Stimulated activated effector memory CD8-positive, alpha-beta T cell treated with anti-CD3 and anti-CD28 coated beads, Interleukin-12 subunit alpha, Interleukin-12 subunit beta, amount 100 ng/mL, for 72 hours (primary cell): ENCODE measurements around the gene DENND10.
"Not testable (repeated sequence)": the region's sequence is repeated elsewhere in the genome, so short reads cannot be mapped to it uniquely, and the experiment has no call there.

Source experiments
- ATAC-seq: fragments of 150-1000 bp; cut with Tn5 transposase; 2 replicates; pipeline ENCODE4 v1.10.0; 2021
- DNase-seq, 2 donors: peaks; one replicate each; pipeline ENCODE4 v3.0.0; 2021 to 2022; ENCODE audit warnings: low spot score in 2 of 2
- H3K27ac Mint-ChIP-seq: one replicate; pipeline ENCODE4 v1.8.0; 2022; ENCODE audit warnings: mild to moderate bottlenecking, mixed read lengths
- H3K36me3 Mint-ChIP-seq: one replicate; pipeline ENCODE4 v1.8.0; 2022; ENCODE audit warnings: mild to moderate bottlenecking, mixed read lengths
- H3K4me1 Mint-ChIP-seq: one replicate; pipeline ENCODE4 v1.8.0; 2022; ENCODE audit warnings: mixed read lengths
- H3K4me3 Mint-ChIP-seq: one replicate; pipeline ENCODE4 v1.8.0; 2022; ENCODE audit warnings: mild to moderate bottlenecking, mixed read lengths
- H3K9me3 Mint-ChIP-seq: one replicate; pipeline ENCODE4 v1.8.0; 2022; ENCODE audit warnings: mixed read lengths

DENND10 gene

DNA sequence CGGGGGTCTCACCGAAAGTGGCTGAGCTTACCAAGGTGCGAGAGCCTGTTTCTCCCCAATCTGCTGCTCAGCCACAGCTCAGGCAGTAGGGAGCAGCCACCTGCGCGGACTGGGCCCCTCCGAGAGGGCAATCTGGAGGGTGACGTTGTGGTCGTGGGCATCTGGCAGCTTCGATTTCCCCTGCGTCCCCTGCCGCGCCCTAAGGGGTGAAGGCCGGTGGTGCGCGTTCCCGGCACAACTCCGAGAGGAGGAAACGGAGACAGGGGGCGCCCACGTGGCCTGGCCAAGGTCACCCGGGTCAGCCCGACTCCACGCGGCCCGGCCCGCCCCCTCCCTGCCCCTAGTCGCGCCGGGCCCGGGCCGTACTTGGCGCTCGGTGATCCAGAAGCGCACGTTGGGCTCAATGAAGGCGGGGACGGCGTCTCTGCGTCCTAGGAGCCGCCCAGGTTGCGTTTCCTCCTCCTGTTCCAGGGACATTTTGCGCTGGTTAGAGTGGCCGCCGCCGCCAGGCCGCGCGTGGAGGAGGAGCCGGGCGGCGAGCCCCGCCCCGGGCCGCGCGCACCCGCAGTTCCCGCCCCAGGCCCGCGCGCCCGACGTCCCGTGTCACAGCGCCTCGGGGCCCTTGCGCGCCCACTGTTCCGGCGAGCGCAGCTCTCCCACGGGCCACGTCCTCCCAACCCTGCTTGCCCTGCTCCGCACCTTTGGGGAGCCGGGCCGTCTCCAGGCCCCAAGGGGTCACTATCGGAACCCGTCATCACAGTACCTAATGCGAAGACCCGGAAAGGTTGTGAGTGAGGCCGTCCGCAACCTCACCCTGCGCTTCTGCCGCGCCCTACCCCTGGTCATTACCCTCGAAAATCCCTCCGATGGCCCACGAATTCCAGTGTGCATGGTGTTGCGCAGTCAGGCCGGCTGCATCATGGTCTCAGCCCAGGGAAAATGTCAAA is 61.5 kb downstream of the DENND10 start, which contains the start of gene SFXN4:
Gene SFXN4, minus strand, starts transcription at position 544 of the 947 bp plus-strand sequence. Its CDS starts 67 bp downstream, at position 477.
- peak; percentile 74 to 89 for DNase-seq
- Mint-ChIP-seq H3K36me3 (peaks cover 86% of the 10 kb centered on the region), H3K9me3 (no peaks in the 10 kb centered on the region), H3K27ac (peak within 1 kb of the TSS; percentile 90), H3K4me1 (peaks cover 44% of the 10 kb centered on the region), H3K4me3 (peak within 1 kb of the TSS; percentile 85)
- ATAC-seq: peak; percentile 94

DNA sequence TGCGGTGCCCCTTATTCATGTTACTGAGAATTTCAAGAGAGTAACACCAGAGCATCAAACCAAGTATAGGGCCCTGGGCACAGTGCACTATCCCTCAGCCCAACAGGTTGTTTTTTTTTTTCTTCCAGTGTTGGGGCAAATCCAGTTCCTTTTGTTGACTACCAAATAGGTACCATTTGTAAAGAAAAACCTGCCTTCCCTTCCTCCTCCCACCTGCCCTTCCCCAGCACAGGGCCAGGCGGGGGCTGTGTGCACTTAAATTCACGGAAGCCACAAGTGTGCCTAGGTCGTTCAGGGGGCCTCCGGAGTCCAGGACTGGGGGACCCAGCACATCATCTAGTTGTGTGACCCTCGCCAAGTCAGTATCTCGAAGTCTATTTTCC is 62.2 kb downstream of the DENND10 start:
- no peak for DNase-seq
- peak; percentile 22 for ATAC-seq
- H3K9me3 Mint-ChIP-seq: no peaks in the 10 kb centered on the region
- H3K36me3 Mint-ChIP-seq: peaks cover 86% of the 10 kb centered on the region
- H3K4me3 Mint-ChIP-seq: peak overlapping the region; percentile 85
- H3K27ac Mint-ChIP-seq: peak overlapping the region; percentile 90
- H3K4me1 Mint-ChIP-seq: peaks cover 44% of the 10 kb centered on the region

DNA sequence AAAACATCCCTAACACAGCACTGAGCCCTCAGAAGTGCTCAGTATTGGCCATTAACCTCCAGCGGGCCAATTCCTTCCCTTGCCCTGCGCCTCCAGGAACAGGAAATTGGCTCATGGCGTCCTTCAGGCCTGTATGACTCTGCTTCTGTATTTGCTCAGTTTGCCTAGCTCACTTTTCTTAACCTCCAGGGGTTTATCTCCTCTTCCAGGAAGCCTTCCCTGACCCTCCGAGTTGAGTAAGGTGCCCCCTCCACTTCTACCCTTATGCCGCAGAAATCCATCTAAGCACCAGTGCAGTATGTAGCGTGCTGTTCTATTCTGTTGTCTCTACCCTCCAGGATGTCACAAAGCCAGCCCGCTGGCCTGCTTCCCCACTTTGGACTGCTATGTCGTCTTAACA is 62.7 kb downstream of the DENND10 start:
- peaks cover 86% of the 10 kb centered on the region for H3K36me3 Mint-ChIP-seq
- H3K4me3 Mint-ChIP-seq: peak overlapping the region; percentile 85
- no peaks in the 10 kb centered on the region for H3K9me3 Mint-ChIP-seq
- peaks cover 43% of the 10 kb centered on the region for H3K4me1 Mint-ChIP-seq
- H3K27ac Mint-ChIP-seq: peak overlapping the region; percentile 90
- DNase-seq: no peak
- no peak for ATAC-seq

DNA sequence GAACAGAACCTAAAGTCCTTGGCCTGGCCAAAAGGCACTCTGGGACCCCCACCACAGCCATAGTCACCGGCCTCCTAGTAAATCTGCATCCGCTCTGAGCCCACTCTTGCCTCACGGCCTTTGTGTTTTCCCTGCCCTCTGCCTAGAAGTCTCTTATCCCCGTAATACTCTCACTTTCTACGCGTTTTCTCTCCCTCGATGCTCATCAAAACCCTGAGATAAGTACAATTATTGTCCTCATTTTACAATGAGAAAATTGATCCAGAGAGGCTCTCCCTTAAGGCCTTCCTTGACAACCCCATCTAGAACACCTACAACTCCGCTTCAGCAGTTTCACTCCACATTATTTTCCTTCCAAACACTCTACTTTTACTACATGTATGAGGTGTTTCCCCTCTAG is 63.1 kb downstream of the DENND10 start:
- Mint-ChIP-seq H3K36me3 (peaks cover 86% of the 10 kb centered on the region), H3K27ac (peak overlapping the region; percentile 90), H3K9me3 (no peaks in the 10 kb centered on the region), H3K4me3 (peak overlapping the region; percentile 85), H3K4me1 (peaks cover 38% of the 10 kb centered on the region)
- ATAC-seq (no peak), DNase-seq (no peak)

DNA sequence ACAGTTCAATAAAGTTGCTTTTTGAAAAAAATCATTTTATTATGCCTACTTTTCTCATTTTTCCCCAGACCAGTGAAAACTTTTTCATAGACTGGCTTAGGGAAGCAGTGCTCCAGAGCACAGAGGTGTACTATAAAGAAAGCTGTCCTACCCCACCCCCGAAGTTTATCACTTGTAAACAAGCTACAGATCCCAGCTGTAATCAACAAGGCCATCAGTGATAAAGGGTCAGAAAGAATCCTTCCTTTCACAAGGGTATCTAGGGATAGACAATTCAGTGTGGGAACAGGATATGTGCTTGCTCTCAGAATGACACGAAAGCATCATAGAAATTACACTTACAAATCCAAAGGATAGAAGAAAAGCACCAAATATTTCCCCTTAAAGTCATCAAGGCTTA is 70.2 kb downstream of the DENND10 start:
- no peaks in the 10 kb centered on the region for H3K9me3 Mint-ChIP-seq
- peaks cover 33% of the 10 kb centered on the region for H3K4me1 Mint-ChIP-seq
- H3K36me3 Mint-ChIP-seq: peaks cover 95% of the 10 kb centered on the region
- H3K4me3 Mint-ChIP-seq: no peak overlapping the region
- ATAC-seq (no peak), DNase-seq (no peak)
- H3K27ac Mint-ChIP-seq: no peak overlapping the region

DNA sequence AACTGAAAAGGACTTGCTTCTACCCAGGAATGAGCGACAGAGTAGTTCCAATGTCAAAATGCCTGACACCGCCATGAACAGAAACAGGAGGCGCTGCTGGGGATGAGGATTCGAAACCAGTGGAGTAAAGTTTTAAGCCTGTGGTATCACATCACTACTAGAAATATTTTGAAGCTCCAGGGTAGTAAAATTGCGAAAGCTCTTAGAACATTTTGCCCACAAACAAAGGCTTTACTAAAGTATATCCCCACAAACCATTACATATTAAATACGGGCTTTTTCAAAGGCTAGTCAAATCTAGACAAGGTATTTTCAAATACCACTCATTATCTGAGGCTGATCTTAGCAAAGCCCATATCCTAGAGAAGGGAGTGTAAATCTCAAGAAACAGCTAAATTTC is 72.3 kb downstream of the DENND10 start:
- H3K9me3 Mint-ChIP-seq: no peaks in the 10 kb centered on the region
- H3K27ac Mint-ChIP-seq: peak overlapping the region; percentile 100
- DNase-seq (peak in 1 of 2 donors; percentile 65), ATAC-seq (peak; percentile 64)
- peaks cover 74% of the 10 kb centered on the region for H3K36me3 Mint-ChIP-seq
- H3K4me3 Mint-ChIP-seq: peak overlapping the region; percentile 99
- H3K4me1 Mint-ChIP-seq: peaks cover 33% of the 10 kb centered on the region

DNA sequence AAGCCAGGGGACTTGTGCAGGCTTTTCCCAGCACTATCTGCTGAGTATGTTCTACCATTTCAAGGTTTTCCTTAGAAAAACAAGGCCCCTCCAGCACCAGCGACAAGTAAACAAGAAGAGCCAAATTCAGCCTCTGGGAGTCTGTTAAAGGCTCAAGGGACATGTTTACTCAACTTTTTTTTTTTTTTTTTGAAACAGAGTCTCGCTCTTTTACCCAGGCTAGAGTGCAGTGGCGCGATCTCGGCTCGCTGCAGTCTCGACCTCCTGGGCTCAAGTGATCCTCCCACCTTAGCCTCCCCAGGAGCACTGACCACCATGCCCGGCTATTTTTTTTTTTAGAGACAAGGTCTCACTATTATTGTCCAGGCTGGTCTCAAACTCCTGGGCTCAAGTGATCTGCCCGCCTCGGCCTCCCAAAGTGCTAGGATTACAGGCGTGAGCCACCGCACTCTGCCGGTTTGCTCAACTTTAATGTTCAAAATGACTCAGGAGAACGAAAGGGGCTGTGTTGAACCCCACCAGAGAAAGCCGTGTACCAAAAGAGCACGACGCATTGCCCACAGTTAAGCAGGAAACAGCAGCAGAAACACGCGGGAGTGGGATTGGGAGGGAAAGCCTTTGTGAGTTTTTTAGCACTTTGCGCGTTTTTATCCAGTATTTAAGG is 73.9 kb downstream of the DENND10 start:
- H3K4me3 Mint-ChIP-seq: peak overlapping the region; percentile 99
- peaks cover 58% of the 10 kb centered on the region for H3K36me3 Mint-ChIP-seq
- H3K9me3 Mint-ChIP-seq: no peaks in the 10 kb centered on the region
- DNase-seq (no peak), ATAC-seq (peak; percentile 82)
- H3K4me1 Mint-ChIP-seq: peaks cover 33% of the 10 kb centered on the region
- H3K27ac Mint-ChIP-seq: peak overlapping the region; percentile 100

DNA sequence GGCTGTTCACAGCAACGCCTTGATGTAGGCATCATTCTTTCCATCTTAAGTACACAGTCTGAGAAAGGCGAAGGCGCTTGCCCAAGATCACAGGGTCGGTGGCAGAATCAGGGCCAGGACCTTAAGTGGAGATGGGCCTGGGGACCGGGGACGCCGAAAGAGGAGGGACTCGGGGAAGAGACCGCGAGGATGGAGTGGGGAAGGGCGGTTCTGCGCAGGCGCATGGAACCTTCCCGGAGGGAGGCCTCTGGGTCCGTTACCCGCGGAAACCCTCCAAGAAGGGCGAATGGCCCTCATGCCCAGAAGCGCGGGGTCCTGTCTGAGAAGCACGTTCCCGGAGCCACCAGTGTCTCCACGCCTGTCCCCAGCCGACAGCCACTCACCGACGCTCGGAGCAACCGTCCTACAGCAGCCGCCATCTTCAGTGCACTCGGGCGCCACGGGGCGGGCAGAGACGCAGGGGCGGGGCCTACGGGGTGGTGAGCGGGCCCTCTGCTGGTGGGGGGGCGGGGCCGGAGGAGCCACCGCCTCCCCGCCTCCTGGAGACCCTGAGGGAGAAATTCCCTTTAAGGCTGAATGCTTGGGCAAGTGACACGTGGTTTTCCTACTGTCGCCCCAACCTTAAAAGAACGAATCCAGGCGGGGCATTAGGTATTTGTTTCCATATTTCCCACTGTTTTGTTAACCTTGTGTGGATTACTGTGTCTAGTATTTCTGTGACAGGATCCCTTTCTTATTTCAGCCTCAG is 74.6 kb downstream of the DENND10 start, which contains the start of gene PRDX3:
Gene PRDX3, minus strand, starts transcription at position 441 of the 748 bp plus-strand sequence. Its CDS starts 22 bp downstream, at position 419.
- Mint-ChIP-seq H3K4me3 (peak within 1 kb of the TSS; percentile 99), H3K4me1 (peaks cover 34% of the 10 kb centered on the region), H3K9me3 (no peaks in the 10 kb centered on the region), H3K27ac (peak within 1 kb of the TSS; percentile 100), H3K36me3 (peaks cover 51% of the 10 kb centered on the region)
- peak; percentile 87 to 96 for DNase-seq
- peak; percentile 93 for ATAC-seq

DNA sequence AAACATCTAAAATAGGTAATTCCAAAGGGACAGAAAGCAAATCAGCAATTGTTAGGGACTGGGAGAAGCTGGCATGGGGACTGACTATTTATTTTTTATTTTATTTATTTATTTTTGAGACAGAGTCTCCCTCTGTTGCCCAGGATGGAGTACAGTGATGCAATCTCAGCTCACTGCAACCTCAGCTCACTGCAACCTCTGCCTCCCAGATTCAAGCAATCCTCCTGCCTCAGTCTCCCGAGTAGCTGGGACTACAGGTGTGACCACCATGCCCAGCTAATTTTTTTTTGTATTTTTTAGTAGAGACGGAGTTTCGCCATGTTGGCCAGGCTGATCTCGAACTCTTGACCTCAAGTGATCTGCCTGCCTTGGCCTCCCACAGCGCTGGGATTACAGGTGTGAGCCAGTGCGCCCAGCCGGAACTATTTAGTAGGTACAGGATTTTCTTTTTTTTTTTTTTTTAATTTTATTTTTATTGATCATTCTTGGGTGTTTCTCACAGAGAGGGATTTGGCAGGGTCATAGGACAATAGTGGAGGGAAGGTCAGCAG is 77.0 kb downstream of the DENND10 start:
- H3K36me3 Mint-ChIP-seq: peaks cover 27% of the 10 kb centered on the region
- ATAC-seq, H3K9me3 Mint-ChIP-seq, H3K27ac Mint-ChIP-seq, DNase-seq, H3K4me3 Mint-ChIP-seq: not testable (repeated sequence)
- H3K4me1 Mint-ChIP-seq: peaks cover 27% of the 10 kb centered on the region

DNA sequence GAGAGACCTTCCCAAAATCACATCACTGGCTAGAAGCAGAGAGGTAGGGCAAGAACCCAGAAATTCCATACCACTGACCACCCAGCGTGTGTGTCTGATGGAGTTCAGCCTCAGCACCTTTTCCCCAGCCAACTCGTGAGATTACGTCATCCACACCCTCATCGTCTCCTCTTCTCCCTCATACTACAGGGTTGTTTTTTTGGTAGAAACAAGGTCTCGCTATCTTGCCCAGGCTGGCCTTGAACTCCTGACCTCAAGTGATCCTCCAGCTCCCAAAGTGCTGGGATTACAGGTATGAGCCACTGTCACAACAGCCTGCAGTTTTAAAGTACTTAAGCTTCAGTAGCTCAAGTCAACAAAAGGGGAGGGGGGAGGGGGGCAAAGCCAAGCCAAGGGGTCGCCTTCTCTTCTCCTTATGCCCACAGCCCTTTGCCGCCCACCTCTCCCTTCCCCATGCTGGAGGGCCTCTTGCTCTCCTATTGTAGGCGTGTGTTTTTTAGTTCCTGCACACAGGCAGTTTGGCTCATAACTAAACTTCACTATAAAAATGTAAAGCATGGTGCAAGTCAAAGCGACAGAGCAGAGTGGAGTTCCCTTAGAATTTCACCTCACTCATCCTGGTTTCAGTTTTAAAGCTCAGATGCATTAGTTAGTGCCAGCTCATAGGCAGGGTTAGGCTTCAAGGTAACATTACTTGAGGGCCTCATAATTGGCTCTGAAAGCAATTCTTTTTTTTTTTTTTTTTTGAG is 79.9 kb downstream of the DENND10 start:
- no peaks in the 10 kb centered on the region for H3K36me3 Mint-ChIP-seq
- peak overlapping the region; percentile 41 for H3K4me3 Mint-ChIP-seq
- H3K9me3 Mint-ChIP-seq: no peaks in the 10 kb centered on the region
- peaks cover 7% of the 10 kb centered on the region for H3K4me1 Mint-ChIP-seq
- H3K27ac Mint-ChIP-seq: peak overlapping the region; percentile 9
- DNase-seq (no peak), ATAC-seq (peak; percentile 87)
